GM12878 (cell line): ENCODE results near the gene FAM227B. TPM values are rescaled to one million over a fixed set of nuclear protein-coding genes. Genes with fewer than 3 reads are reported as not detected.

ENCODE experiments used
- ATAC-seq: fragments of 200-7000 bp; cut with Tn5 transposase; 3 replicates; pipeline ENCODE4 v1.9.1; 2020; ENCODE audit warnings: mild to moderate bottlenecking, moderate library complexity
- BruUV-seq: library from RNA; stranded (reverse); fragments of 400-500 nt; replicated peaks from 2 replicates; lab custom pipeline; 2021; lab: Mats Ljungman, UMichigan
- CTCF ChIA-PET: fragments of 300-600 bp; sonication (Branson Sonifier 250); formaldehyde crosslinking; extraction: SDS; loops from one replicate; lab custom pipeline; 2021; ENCODE audit warnings: inconsistent platforms; lab: Yijun Ruan, JAX
- POLR2A ChIA-PET: fragments of 350-600 bp; formaldehyde crosslinking; extraction: SDS; loops from one replicate; lab custom pipeline; 2021; ENCODE audit warnings: inconsistent platforms; lab: Charles Lee
- RAD21 ChIA-PET: fragments of 300-600 bp; sonication (Branson Sonifier 250); formaldehyde crosslinking; loops from one replicate; lab custom pipeline; 2023; ENCODE audit warnings: antibody characterized with exemption; ENCODE audit not compliant: unreplicated experiment; lab: Charles Lee
- SMC1A ChIA-PET: fragments of 300-600 bp; sonication (Branson Sonifier 250); formaldehyde crosslinking; loops from one replicate; lab custom pipeline; 2023; ENCODE audit not compliant: unreplicated experiment, uncharacterized antibody; lab: Charles Lee
- DNase-seq: peaks from one replicate; pipeline ENCODE4 v3.0.0-alpha.2; 2011; ENCODE audit warnings: low read depth, low spot score
- FAIRE-seq: peaks from 3 replicates; lab custom pipeline; 2011; peaks lifted over from hg19 to GRCh38; lab: Jason Lieb, UNC
- H2AFZ ChIP-seq: 2 replicates; pipeline ENCODE4 v1.6.0; 2011; ENCODE audit warnings: low read depth, low read length, control low read depth; ENCODE audit not compliant: control insufficient read depth
- H3K27ac ChIP-seq: 2 replicates; pipeline ENCODE4 v1.5.1; 2011; ENCODE audit warnings: control low read depth; ENCODE audit not compliant: control insufficient read depth, insufficient read depth
- H3K27me3 ChIP-seq, 2 experiments: replicated peaks in 1 of 2; 2 replicates each; pipeline versions ENCODE4 v1.6.0 to v1.6.1; 2011; ENCODE audit warnings: low read length in 1 of 2; ENCODE audit not compliant: control insufficient read depth in 2 of 2, insufficient read depth in 2 of 2
- H3K36me3 ChIP-seq, 2 experiments: 2 replicates each; pipeline ENCODE4 v1.5.1; 2011; ENCODE audit warnings: low read length in 1 of 2; ENCODE audit not compliant: control insufficient read depth in 2 of 2, insufficient read depth in 2 of 2
- H3K4me1 ChIP-seq: 2 replicates; pipeline ENCODE4 v1.6.1; 2011; ENCODE audit warnings: mild to moderate bottlenecking, low read length, moderate library complexity, mixed read lengths; ENCODE audit not compliant: control insufficient read depth, insufficient read depth
- H3K4me2 ChIP-seq: 2 replicates; pipeline ENCODE4 v1.6.0; 2011; ENCODE audit warnings: control low read depth; ENCODE audit not compliant: control insufficient read depth, insufficient read depth
- H3K4me3 ChIP-seq: fragments of 200-600 bp; sonication (generic); 2 replicates; pipeline ENCODE4 v1.5.1; 2016
- H3K79me2 ChIP-seq: 2 replicates; pipeline ENCODE4 v1.6.0; 2011; ENCODE audit warnings: low read length; ENCODE audit not compliant: control insufficient read depth, insufficient read depth
- H3K9ac ChIP-seq: 2 replicates; pipeline ENCODE4 v1.8.0; 2011; ENCODE audit warnings: low read length, control low read depth, mixed read lengths; ENCODE audit not compliant: control insufficient read depth, insufficient read depth
- H3K9me3 ChIP-seq: replicated peaks from 3 replicates; pipeline ENCODE4 v1.5.1; 2011; ENCODE audit warnings: mild to moderate bottlenecking, low read length; ENCODE audit not compliant: control insufficient read depth, insufficient read depth
- H4K20me1 ChIP-seq: 2 replicates; pipeline ENCODE4 v1.6.0; 2011; ENCODE audit not compliant: control insufficient read depth, insufficient read depth
- ATF7 ChIP-seq: fragments of 450-650 bp; IDR thresholded peaks from 2 replicates; pipeline ENCODE4 v1.6.1; 2016; ENCODE audit warnings: low read depth, mild to moderate bottlenecking
- CHD1 ChIP-seq: IDR thresholded peaks from 2 replicates; pipeline ENCODE4 v1.6.1; 2012; ENCODE audit warnings: low read depth, low read length, improper control_type of control experiment
- DPF2 ChIP-seq: fragments of 450-650 bp; IDR thresholded peaks from 2 replicates; pipeline ENCODE4 v1.6.1; 2017; ENCODE audit warnings: mild to moderate bottlenecking
- HDAC2 ChIP-seq: fragments of 200-600 bp; sonication (generic); IDR thresholded peaks from 2 replicates; pipeline ENCODE4 v1.6.1; 2017
- MEF2B ChIP-seq: fragments of 450-650 bp; IDR thresholded peaks from 2 replicates; pipeline ENCODE4 v1.6.1; 2018; ENCODE audit warnings: mild to moderate bottlenecking, moderate library complexity; ENCODE audit not compliant: partially characterized antibody, poor library complexity, severe bottlenecking
- MTA3 ChIP-seq: IDR thresholded peaks from 2 replicates; pipeline ENCODE4 v1.6.1; 2012; ENCODE audit warnings: low read length, inconsistent platforms, borderline replicate concordance
- MXI1 ChIP-seq: fragments of 150-350 bp; IDR thresholded peaks from 2 replicates; pipeline ENCODE4 v1.6.1; 2011; ENCODE audit warnings: low read depth, mild to moderate bottlenecking, inconsistent platforms, low read length, improper control_type of control experiment
- NFIC ChIP-seq: IDR thresholded peaks from 2 replicates; pipeline ENCODE4 v1.6.1; 2012; ENCODE audit warnings: low read depth, mild to moderate bottlenecking, inconsistent platforms, low read length, moderate library complexity
- NFXL1 ChIP-seq: fragments of 450-650 bp; IDR thresholded peaks from 2 replicates; pipeline ENCODE4 v1.6.1; 2017; ENCODE audit warnings: antibody characterized with exemption, mild to moderate bottlenecking, borderline replicate concordance
- NFYA ChIP-seq: IDR thresholded peaks from 2 replicates; pipeline ENCODE4 v1.6.1; 2011; ENCODE audit warnings: low read depth, mild to moderate bottlenecking, low read length, improper control_type of control experiment, borderline replicate concordance
- NR2C1 ChIP-seq: fragments of 450-650 bp; IDR thresholded peaks from 2 replicates; pipeline ENCODE4 v1.6.1; 2017; ENCODE audit warnings: antibody characterized with exemption, mild to moderate bottlenecking, moderate library complexity
- POLR2AphosphoS2 ChIP-seq: IDR thresholded peaks from 2 replicates; pipeline ENCODE4 v1.6.1; 2011; ENCODE audit warnings: low read depth, mild to moderate bottlenecking, low read length, improper control_type of control experiment, moderate library complexity
- RCOR1 ChIP-seq: conservative IDR thresholded peaks from 2 replicates; pipeline ENCODE4 v1.6.1; 2012; ENCODE audit warnings: low read depth, low read length, improper control_type of control experiment
- TAF1 ChIP-seq: IDR thresholded peaks from 2 replicates; pipeline ENCODE4 v1.6.1; 2011; ENCODE audit warnings: mild to moderate bottlenecking, low read depth, low read length, borderline replicate concordance
- TARDBP ChIP-seq: IDR thresholded peaks from 2 replicates; pipeline ENCODE4 v1.6.1; 2016; ENCODE audit warnings: borderline replicate concordance
- WGBS: methylation state at CpG from one replicate; pipeline ENCODE4 v1.1.6; 2016; ENCODE audit warnings: low lambda C conversion rate; ENCODE audit not compliant: insufficient replicate concordance, insufficient coverage; ENCODE audit errors: missing lambda C conversion rate; 5-methylcytosine and 5-hydroxymethylcytosine counted together
- in situ Hi-C: fragments of 300-500 bp; cut with MboI; formaldehyde crosslinking; loops from 9 replicates; pipeline ENCODE4 v1.14.3; 2018; ENCODE audit warnings: mixed read lengths
- intact Hi-C: fragments of 100-400 bp; cut with micrococcal nuclease; formaldehyde crosslinking; loops from one replicate; pipeline ENCODE4 v1.14.2; 2022; ENCODE audit not compliant: unreplicated experiment
- polyA plus RNA-seq, 11 experiments: library from polyadenylated mRNA; depleted of rRNA in 4 of 11; unstranded in 6 of 11; stranded (reverse) in 5 of 11; fragments of >200 nt; fragmentation: Nextera tagmentation in 4 of 11; fragmentation: Illumina TruSeq in 1 of 11; extraction: Ambion mirVana in 4 of 11; extraction: Trizol in 1 of 11; gene quantifications; 1 replicate in 1 of 11; 2 replicates in 10 of 11; pipeline versions ENCODE4 v1.2.1 to v1.2.3, GENCODE V29; 2011 to 2016; ENCODE audit warnings: inconsistent platforms in 2 of 11, missing spikeins in 2 of 11, low read depth in 1 of 11
- total RNA-seq, 4 experiments: library from RNA; depleted of rRNA in 3 of 4; stranded (reverse); fragments of >200 nt in 3 of 4; fragmentation: Illumina TruSeq in 1 of 4; extraction: Trizol in 1 of 4; gene quantifications; 2 replicates each; pipeline versions ENCODE4 v1.2.1 to v1.2.3, GENCODE V29; 2013 to 2021
- TF ChIP-seq, protein P1 (sequence below): fragments of 450-650 bp; IDR thresholded peaks from 2 replicates; pipeline ENCODE4 v1.6.1; 2017; ENCODE audit warnings: mild to moderate bottlenecking, moderate library complexity
- TF ChIP-seq, protein P2 (sequence below): IDR thresholded peaks from 2 replicates; pipeline ENCODE4 v1.6.1; 2012; ENCODE audit warnings: low read depth, low read length, improper control_type of control experiment
- TF ChIP-seq, protein P3 (sequence below): IDR thresholded peaks from 2 replicates; pipeline ENCODE4 v1.6.1; 2011; ENCODE audit warnings: low read depth, low read length, improper control_type of control experiment, borderline replicate concordance

The FAM227B gene
- total and polyA plus RNA-seq, 10 of the 15 experiments (the other 5 are each of a cell fraction or from before 2014, with no cell fraction given): 3.9 to 12.6 (median 6.9) TPM

DNA sequence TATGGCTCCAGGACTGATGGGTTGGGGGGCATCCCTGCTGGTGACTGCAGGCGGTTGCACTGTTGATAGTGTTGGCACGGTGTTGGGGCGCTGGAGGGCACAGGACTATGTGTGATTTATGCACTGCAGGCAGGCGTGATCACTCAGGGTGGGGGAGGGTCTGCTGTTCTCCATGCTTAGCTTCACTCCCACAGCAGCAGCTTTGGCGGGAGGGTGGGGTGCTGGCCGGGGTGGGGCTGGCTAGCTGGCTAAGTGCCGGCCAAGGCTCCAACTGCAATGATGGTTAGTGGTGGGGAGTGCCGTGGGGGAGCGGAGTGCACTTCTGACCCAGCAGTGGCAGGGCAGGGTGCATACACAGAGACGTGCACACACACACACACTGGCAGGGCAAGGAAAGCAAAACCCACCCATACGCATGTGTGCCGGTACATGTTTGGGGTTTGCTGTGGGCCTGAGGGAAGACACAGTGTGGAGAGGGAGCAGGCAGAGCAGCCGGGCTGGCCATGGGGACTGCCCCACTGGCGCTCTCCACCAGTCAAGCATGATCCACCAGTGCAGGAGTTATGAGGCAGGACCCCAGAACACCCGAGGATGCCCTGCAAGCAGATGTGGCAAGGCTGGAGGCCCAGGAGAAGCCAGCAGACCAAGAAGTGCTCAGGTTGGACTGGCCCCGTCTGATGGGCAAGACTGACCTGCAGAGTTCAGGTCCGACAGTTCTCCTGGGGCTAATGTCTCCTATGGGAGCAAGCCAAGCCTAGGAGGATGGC is 214.1 kb downstream of the FAM227B start:
- POLR2A ChIA-PET: no interaction called here
- BruUV-seq: no TSS peak
- H2AFZ ChIP-seq: no peak overlapping the region
- no peak for TF ChIP-seq NR2C1
- no peak for TF ChIP-seq DPF2
- TF ChIP-seq, protein P1, sequence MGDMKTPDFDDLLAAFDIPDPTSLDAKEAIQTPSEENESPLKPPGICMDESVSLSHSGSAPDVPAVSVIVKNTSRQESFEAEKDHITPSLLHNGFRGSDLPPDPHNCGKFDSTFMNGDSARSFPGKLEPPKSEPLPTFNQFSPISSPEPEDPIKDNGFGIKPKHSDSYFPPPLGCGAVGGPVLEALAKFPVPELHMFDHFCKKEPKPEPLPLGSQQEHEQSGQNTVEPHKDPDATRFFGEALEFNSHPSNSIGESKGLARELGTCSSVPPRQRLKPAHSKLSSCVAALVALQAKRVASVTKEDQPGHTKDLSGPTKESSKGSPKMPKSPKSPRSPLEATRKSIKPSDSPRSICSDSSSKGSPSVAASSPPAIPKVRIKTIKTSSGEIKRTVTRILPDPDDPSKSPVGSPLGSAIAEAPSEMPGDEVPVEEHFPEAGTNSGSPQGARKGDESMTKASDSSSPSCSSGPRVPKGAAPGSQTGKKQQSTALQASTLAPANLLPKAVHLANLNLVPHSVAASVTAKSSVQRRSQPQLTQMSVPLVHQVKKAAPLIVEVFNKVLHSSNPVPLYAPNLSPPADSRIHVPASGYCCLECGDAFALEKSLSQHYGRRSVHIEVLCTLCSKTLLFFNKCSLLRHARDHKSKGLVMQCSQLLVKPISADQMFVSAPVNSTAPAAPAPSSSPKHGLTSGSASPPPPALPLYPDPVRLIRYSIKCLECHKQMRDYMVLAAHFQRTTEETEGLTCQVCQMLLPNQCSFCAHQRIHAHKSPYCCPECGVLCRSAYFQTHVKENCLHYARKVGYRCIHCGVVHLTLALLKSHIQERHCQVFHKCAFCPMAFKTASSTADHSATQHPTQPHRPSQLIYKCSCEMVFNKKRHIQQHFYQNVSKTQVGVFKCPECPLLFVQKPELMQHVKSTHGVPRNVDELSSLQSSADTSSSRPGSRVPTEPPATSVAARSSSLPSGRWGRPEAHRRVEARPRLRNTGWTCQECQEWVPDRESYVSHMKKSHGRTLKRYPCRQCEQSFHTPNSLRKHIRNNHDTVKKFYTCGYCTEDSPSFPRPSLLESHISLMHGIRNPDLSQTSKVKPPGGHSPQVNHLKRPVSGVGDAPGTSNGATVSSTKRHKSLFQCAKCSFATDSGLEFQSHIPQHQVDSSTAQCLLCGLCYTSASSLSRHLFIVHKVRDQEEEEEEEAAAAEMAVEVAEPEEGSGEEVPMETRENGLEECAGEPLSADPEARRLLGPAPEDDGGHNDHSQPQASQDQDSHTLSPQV: no peak
- no peak for TF ChIP-seq ATF7
- no peak for TF ChIP-seq MXI1
- no peak for TF ChIP-seq NFIC
- no peak for TF ChIP-seq NFYA
- TF ChIP-seq MEF2B: no peak
- TF ChIP-seq POLR2AphosphoS2: no peak
- TF ChIP-seq, protein P2, sequence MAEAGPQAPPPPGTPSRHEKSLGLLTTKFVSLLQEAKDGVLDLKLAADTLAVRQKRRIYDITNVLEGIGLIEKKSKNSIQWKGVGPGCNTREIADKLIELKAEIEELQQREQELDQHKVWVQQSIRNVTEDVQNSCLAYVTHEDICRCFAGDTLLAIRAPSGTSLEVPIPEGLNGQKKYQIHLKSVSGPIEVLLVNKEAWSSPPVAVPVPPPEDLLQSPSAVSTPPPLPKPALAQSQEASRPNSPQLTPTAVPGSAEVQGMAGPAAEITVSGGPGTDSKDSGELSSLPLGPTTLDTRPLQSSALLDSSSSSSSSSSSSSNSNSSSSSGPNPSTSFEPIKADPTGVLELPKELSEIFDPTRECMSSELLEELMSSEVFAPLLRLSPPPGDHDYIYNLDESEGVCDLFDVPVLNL: no peak
- TF ChIP-seq CHD1: no peak
- TF ChIP-seq HDAC2: no peak
- TF ChIP-seq MTA3: no peak
- TF ChIP-seq, protein P3, sequence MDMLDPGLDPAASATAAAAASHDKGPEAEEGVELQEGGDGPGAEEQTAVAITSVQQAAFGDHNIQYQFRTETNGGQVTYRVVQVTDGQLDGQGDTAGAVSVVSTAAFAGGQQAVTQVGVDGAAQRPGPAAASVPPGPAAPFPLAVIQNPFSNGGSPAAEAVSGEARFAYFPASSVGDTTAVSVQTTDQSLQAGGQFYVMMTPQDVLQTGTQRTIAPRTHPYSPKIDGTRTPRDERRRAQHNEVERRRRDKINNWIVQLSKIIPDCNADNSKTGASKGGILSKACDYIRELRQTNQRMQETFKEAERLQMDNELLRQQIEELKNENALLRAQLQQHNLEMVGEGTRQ: no peak
- TF ChIP-seq TAF1: no peak
- no peak for TF ChIP-seq NFXL1
- no peak for TF ChIP-seq RCOR1
- TF ChIP-seq TARDBP: no peak
- TF ChIP-seq, all 136 proteins: peak for 0
- Histone ChIP-seq H3K9me3 (no peaks in the 10 kb centered on the region), H3K36me3 (no peaks in the 10 kb centered on the region), H3K27me3 (no peaks in the 10 kb centered on the region), H3K27ac (no peak overlapping the region), H3K79me2 (no peaks in the 10 kb centered on the region), H3K4me2 (no peak overlapping the region), H4K20me1 (no peaks in the 10 kb centered on the region), H3K4me1 (no peaks in the 10 kb centered on the region), H3K4me3 (no peak overlapping the region), H3K9ac (no peak overlapping the region)
- ChIA-PET CTCF (interaction anchor here (1.9 kb wide), 1 partner anchor 15 kb away, joined by 6 read pairs; no protein-coding TSS in a partner anchor), SMC1A (no interaction called here), RAD21 (no interaction called here)
- DNase-seq (no peak), FAIRE-seq (no peak), ATAC-seq (no peak)
- intact Hi-C loops (no loop called here), in situ Hi-C loops (no loop called here)
- WGBS: 64% methylated on average over 17 of the region's 17 CpGs
